Neuronal stem cell (in vitro differentiated cells): ENCODE measurements around the gene KLF12.

Source experiments
- DNase-seq: peaks from one replicate; pipeline ENCODE4 v3.0.0-alpha.2; 2013; ENCODE audit warnings: low spot score
- H2AFZ ChIP-seq: one replicate; pipeline ENCODE4 v1.6.1; 2013; ENCODE audit warnings: mild to moderate bottlenecking, low read length, inconsistent platforms
- H2AK5ac ChIP-seq: 2 replicates; pipeline ENCODE4 v1.6.1; 2013; ENCODE audit warnings: low read depth, mild to moderate bottlenecking, inconsistent platforms, low read length, moderate library complexity, mixed read lengths
- H2BK120ac ChIP-seq: 2 replicates; pipeline ENCODE4 v1.6.1; 2013; ENCODE audit warnings: low read depth, mild to moderate bottlenecking, inconsistent platforms, low read length, moderate library complexity, mixed read lengths
- H2BK12ac ChIP-seq: one replicate; pipeline ENCODE4 v1.6.1; 2013; ENCODE audit warnings: low read length, inconsistent platforms
- H2BK15ac ChIP-seq: 2 replicates; pipeline ENCODE4 v1.6.1; 2013; ENCODE audit warnings: mild to moderate bottlenecking, low read length, inconsistent platforms, mixed read lengths
- H2BK5ac ChIP-seq: one replicate; pipeline ENCODE4 v1.6.1; 2013; ENCODE audit warnings: inconsistent platforms, mild to moderate bottlenecking, low read length, moderate library complexity
- H3K14ac ChIP-seq: one replicate; pipeline ENCODE4 v1.6.1; 2013; ENCODE audit warnings: low read length, inconsistent platforms
- H3K18ac ChIP-seq: 2 replicates; pipeline ENCODE4 v1.6.1; 2013; ENCODE audit warnings: low read length, inconsistent platforms
- H3K23ac ChIP-seq: 2 replicates; pipeline ENCODE4 v1.6.1; 2013; ENCODE audit warnings: low read depth, mild to moderate bottlenecking, mixed read lengths, low read length, inconsistent platforms; ENCODE audit not compliant: poor library complexity
- H3K27ac ChIP-seq: replicated peaks from 3 replicates; pipeline ENCODE4 v1.5.1; 2013; ENCODE audit warnings: low read length, inconsistent platforms
- H3K27me3 ChIP-seq, 3 experiments: 2 replicates each; pipeline ENCODE4 v1.6.1; 2013; ENCODE audit warnings: low read length in 3 of 3, mild to moderate bottlenecking in 2 of 3, inconsistent platforms in 1 of 3, low read depth in 1 of 3, mixed read lengths in 1 of 3, moderate library complexity in 1 of 3; ENCODE audit not compliant: control insufficient read depth in 3 of 3, insufficient read depth in 3 of 3
- H3K36me3 ChIP-seq, 2 donors: replicated peaks in 1 of 2; 2 replicates each; pipeline ENCODE4 v1.6.1; 2013; ENCODE audit warnings: low read length in 2 of 2; ENCODE audit not compliant: control insufficient read depth in 2 of 2, insufficient read depth in 2 of 2
- H3K4ac ChIP-seq: 2 replicates; pipeline ENCODE4 v1.6.1; 2013; ENCODE audit warnings: inconsistent platforms, mild to moderate bottlenecking, low read length, moderate library complexity
- H3K4me1 ChIP-seq, 2 donors: 1 replicate in 1 of 2; 2 replicates in 1 of 2; pipeline ENCODE4 v1.6.1; 2013; ENCODE audit warnings: low read length in 2 of 2, low read depth in 1 of 2; ENCODE audit not compliant: control insufficient read depth in 2 of 2, insufficient read depth in 1 of 2
- H3K4me2 ChIP-seq: one replicate; pipeline ENCODE4 v1.6.1; 2013; ENCODE audit warnings: mild to moderate bottlenecking, low read length, inconsistent platforms; ENCODE audit not compliant: insufficient read depth, poor library complexity, severe bottlenecking
- H3K4me3 ChIP-seq, 2 donors: 2 replicates each; pipeline ENCODE4 v1.5.1; 2013; ENCODE audit warnings: low read length in 2 of 2, mild to moderate bottlenecking in 2 of 2, inconsistent platforms in 1 of 2, moderate library complexity in 1 of 2
- H3K79me1 ChIP-seq: one replicate; pipeline ENCODE4 v1.6.1; 2013; ENCODE audit warnings: low read depth, mild to moderate bottlenecking, inconsistent platforms, low read length, moderate library complexity
- H3K9ac ChIP-seq: one replicate; pipeline ENCODE4 v1.6.1; 2013; ENCODE audit warnings: mild to moderate bottlenecking, low read depth, low read length, inconsistent platforms; ENCODE audit not compliant: poor library complexity
- H3K9me3 ChIP-seq, 2 donors: replicated peaks in 1 of 2; 2 replicates each; pipeline versions ENCODE3 to v1.6.1; 2013; ENCODE audit warnings: low read length in 2 of 2, mild to moderate bottlenecking in 2 of 2, inconsistent platforms in 1 of 2, low read depth in 1 of 2, mixed read lengths in 1 of 2, moderate library complexity in 1 of 2; ENCODE audit not compliant: control insufficient read depth in 2 of 2, insufficient read depth in 1 of 2
- H4K8ac ChIP-seq: one replicate; pipeline ENCODE4 v1.6.1; 2013; ENCODE audit warnings: low read depth, mild to moderate bottlenecking, inconsistent platforms, low read length, moderate library complexity
- H4K91ac ChIP-seq: one replicate; pipeline ENCODE4 v1.6.1; 2013; ENCODE audit warnings: low read length, low read depth, mild to moderate bottlenecking, inconsistent platforms; ENCODE audit not compliant: poor library complexity
- WGBS, 2 donors: extraction: QIAGEN DNeasy Blood & Tissue Kit; methylation state at CpG; one replicate each; pipeline ENCODE4 v1.1.7; 2013; ENCODE audit warnings: missing lambda C conversion rate in 2 of 2, mixed read lengths in 1 of 2; ENCODE audit not compliant: insufficient read length in 2 of 2, insufficient replicate concordance in 1 of 2; ENCODE audit errors: extremely low coverage in 2 of 2; 5-methylcytosine and 5-hydroxymethylcytosine counted together

Gene KLF12

DNA sequence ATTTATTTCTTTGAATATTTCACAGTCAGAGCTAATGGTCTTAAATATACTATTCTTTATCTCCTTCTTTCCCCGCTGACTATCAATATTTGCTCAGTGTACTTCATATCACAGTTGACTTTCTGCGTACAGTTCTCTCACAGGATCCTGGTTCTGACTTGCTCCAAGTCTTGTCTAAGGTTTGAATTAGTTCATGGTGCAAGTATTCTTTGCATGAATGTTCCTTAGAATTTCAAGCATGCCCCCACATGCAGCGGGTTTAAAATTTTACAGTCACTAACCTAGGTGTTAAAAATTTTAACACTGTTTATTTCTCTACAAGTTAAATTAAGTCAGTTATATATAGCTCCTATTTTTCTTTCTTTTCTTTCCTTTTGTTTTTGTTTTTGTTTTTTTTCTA, 20.8 kb upstream of the KLF12 start:
- H3K18ac ChIP-seq = no peak overlapping the region
- no peak overlapping the region for H3K4ac ChIP-seq
- no peak overlapping the region for H2AFZ ChIP-seq
- no peak overlapping the region for H3K9ac ChIP-seq
- H3K9me3 ChIP-seq = no peaks in the 10 kb centered on the region
- H2BK12ac ChIP-seq = no peak overlapping the region
- no peak overlapping the region for H3K27ac ChIP-seq
- no peaks in the 10 kb centered on the region for H3K79me1 ChIP-seq
- H3K36me3 ChIP-seq = no peaks in the 10 kb centered on the region
- no peak overlapping the region for H2AK5ac ChIP-seq
- no peak overlapping the region for H3K23ac ChIP-seq
- H4K8ac ChIP-seq = no peak overlapping the region
- no peaks in the 10 kb centered on the region for H3K27me3 ChIP-seq
- no peak overlapping the region for H2BK15ac ChIP-seq
- no peak for DNase-seq
- H4K91ac ChIP-seq = no peak overlapping the region
- no peak overlapping the region for H2BK5ac ChIP-seq
- H3K14ac ChIP-seq = no peak overlapping the region
- H3K4me2 ChIP-seq = no peak overlapping the region
- H3K4me1 ChIP-seq = peaks cover 5 to 8% of the 10 kb centered on the region in 2 donors
- H3K4me3 ChIP-seq = no peak overlapping the region
- no peak overlapping the region for H2BK120ac ChIP-seq
- no CpG with 5 or more reads among the region's 3 CpGs for WGBS, 2 donors

DNA sequence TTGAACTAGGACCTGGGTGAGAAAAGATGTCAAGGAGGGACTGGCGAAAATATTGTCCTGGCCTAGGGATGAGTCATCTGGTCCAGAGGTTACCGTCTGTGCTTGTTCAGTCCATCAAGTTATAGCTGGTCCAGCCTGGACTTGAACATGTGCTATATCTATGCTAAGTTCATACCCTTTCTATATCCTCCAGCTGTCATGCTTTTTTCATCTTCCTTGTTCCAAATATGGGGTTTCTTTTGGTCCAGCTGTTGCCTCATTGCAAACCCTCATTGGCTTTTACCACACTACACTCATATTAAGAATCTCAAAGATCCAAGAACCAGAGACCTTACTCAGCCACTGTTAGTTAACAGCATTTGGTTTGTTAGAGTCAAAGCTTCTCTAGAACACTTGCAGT, 19.1 kb upstream of the KLF12 start:
- no peak for DNase-seq
- no peaks in the 10 kb centered on the region for H3K27me3 ChIP-seq
- H4K91ac ChIP-seq = no peak overlapping the region
- no peak overlapping the region for H4K8ac ChIP-seq
- H3K9ac ChIP-seq = no peak overlapping the region
- H3K4me1 ChIP-seq = peaks cover 5 to 8% of the 10 kb centered on the region in 2 donors
- WGBS, 2 donors = no CpG with 5 or more reads among the region's 2 CpGs
- no peak overlapping the region for H2BK15ac ChIP-seq
- no peak overlapping the region for H3K4ac ChIP-seq
- H3K79me1 ChIP-seq = no peaks in the 10 kb centered on the region
- H2AK5ac ChIP-seq = no peak overlapping the region
- no peak overlapping the region for H3K27ac ChIP-seq
- H3K14ac ChIP-seq = no peak overlapping the region
- H2BK120ac ChIP-seq = no peak overlapping the region
- no peaks in the 10 kb centered on the region for H3K36me3 ChIP-seq
- H3K23ac ChIP-seq = no peak overlapping the region
- no peak overlapping the region for H2BK5ac ChIP-seq
- no peak overlapping the region for H3K4me3 ChIP-seq
- no peak overlapping the region for H3K18ac ChIP-seq
- no peak overlapping the region for H2AFZ ChIP-seq
- H2BK12ac ChIP-seq = no peak overlapping the region
- H3K9me3 ChIP-seq = no peaks in the 10 kb centered on the region
- no peak overlapping the region for H3K4me2 ChIP-seq

DNA sequence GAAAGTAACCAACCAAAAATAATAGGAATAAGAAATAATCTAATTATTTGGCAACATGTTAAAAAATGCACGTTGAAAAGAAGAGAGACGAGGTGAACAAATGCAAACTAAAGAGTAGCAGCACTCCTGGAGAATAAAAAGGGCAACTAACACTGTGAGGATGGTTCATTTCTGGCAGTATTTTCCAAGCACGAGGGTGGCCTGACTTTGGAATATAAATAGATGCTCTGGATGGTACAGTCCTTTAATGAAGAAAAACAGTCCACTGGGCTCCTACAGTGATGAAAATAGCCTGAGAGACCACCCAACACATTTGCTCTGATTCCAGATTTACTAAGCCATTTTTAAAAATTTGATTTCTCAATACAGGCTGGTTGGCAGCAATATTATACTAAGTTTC, 17.7 kb upstream of the KLF12 start:
- H3K14ac ChIP-seq = no peak overlapping the region
- no peak overlapping the region for H3K4me2 ChIP-seq
- no peak overlapping the region for H3K27ac ChIP-seq
- H3K27me3 ChIP-seq = no peaks in the 10 kb centered on the region
- H3K36me3 ChIP-seq = no peaks in the 10 kb centered on the region
- H3K9ac ChIP-seq = no peak overlapping the region
- no peak overlapping the region for H2AK5ac ChIP-seq
- no peak overlapping the region for H3K23ac ChIP-seq
- H2BK12ac ChIP-seq = no peak overlapping the region
- no CpG with 5 or more reads among the region's 3 CpGs for WGBS, 2 donors
- H3K79me1 ChIP-seq = no peaks in the 10 kb centered on the region
- DNase-seq = no peak
- H3K4me1 ChIP-seq = no peaks in the 10 kb centered on the region
- H2AFZ ChIP-seq = no peak overlapping the region
- no peak overlapping the region for H3K4ac ChIP-seq
- no peaks in the 10 kb centered on the region for H3K9me3 ChIP-seq
- H2BK120ac ChIP-seq = no peak overlapping the region
- no peak overlapping the region for H4K91ac ChIP-seq
- no peak overlapping the region for H2BK5ac ChIP-seq
- no peak overlapping the region for H3K18ac ChIP-seq
- H2BK15ac ChIP-seq = no peak overlapping the region
- no peak overlapping the region for H3K4me3 ChIP-seq
- H4K8ac ChIP-seq = no peak overlapping the region

DNA sequence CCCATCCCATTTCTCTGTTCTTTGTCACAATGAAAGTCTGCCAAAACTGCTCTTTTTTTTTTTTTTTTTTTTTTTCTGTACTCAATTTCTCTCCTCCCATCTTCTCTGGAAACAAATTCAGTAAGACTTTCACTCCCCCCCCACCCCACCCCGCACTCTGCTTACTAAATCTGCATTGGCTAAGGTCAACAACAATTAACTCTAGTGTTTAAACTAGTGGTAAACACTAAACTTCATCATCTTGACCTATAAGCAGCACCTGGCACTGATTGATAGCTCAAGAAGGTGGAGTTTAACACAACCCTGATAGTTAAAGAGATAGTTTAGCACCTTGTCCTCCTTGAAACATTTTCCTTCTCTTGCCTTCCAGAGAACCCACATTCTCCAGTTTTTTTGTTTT, 14.1 kb upstream of the KLF12 start:
- no peak overlapping the region for H4K8ac ChIP-seq
- H3K23ac ChIP-seq = no peak overlapping the region

More for the DNA sequence above, 14.1 kb upstream of the KLF12 start:
- no peak overlapping the region for H3K18ac ChIP-seq
- H2BK5ac ChIP-seq = no peak overlapping the region
- H3K36me3 ChIP-seq = no peaks in the 10 kb centered on the region
- no CpG with 5 or more reads among the region's 1 CpG for WGBS, 2 donors
- H2BK120ac ChIP-seq = no peak overlapping the region
- H2BK15ac ChIP-seq = no peak overlapping the region
- no peak for DNase-seq
- no peaks in the 10 kb centered on the region for H3K27me3 ChIP-seq
- H3K9me3 ChIP-seq = no peaks in the 10 kb centered on the region
- H3K4me2 ChIP-seq = no peak overlapping the region
- H2BK12ac ChIP-seq = no peak overlapping the region
- no peak overlapping the region for H4K91ac ChIP-seq
- no peak overlapping the region for H3K14ac ChIP-seq
- no peaks in the 10 kb centered on the region for H3K79me1 ChIP-seq
- H3K4ac ChIP-seq = no peak overlapping the region
- no peak overlapping the region for H3K9ac ChIP-seq
- H3K4me1 ChIP-seq = no peaks in the 10 kb centered on the region
- H3K27ac ChIP-seq = no peak overlapping the region
- H3K4me3 ChIP-seq = no peak overlapping the region
- H2AFZ ChIP-seq = no peak overlapping the region
- H2AK5ac ChIP-seq = no peak overlapping the region
